Tibial artery (tissue), 4 donors: ENCODE data around the gene ALX3.

Source experiments
- DNase-seq, 2 donors: peaks; one replicate each; pipeline ENCODE4 v3.0.0-alpha.2; 2019
- H3K27ac ChIP-seq, 2 donors: fragments of 200-600 bp; sonication (generic) in 1 of 2; 1 replicate in 1 of 2; 2 replicates in 1 of 2; pipeline ENCODE4 v1.5.1; 2018 to 2019; ENCODE audit warnings: mild to moderate bottlenecking in 1 of 2
- H3K27me3 ChIP-seq, 2 donors: fragments of 200-600 bp; sonication (generic) in 1 of 2; one replicate each; pipeline versions ENCODE4 v1.5.1 to v1.6.0; 2016 to 2019
- H3K36me3 ChIP-seq, 3 donors: fragments of 200-600 bp; sonication (generic) in 2 of 3; one replicate each; pipeline ENCODE4 v1.5.1; 2016 to 2019; ENCODE audit warnings: mild to moderate bottlenecking in 2 of 3
- H3K4me1 ChIP-seq, 4 donors: fragments of 200-600 bp; sonication (generic) in 2 of 4; 1 replicate in 3 of 4; 2 replicates in 1 of 4; pipeline ENCODE4 v1.5.1; 2016 to 2019
- H3K4me3 ChIP-seq, 2 donors: fragments of 200-600 bp; sonication (generic) in 1 of 2; 1 replicate in 1 of 2; 2 replicates in 1 of 2; pipeline ENCODE4 v1.5.1; 2018 to 2019; ENCODE audit warnings: mild to moderate bottlenecking in 2 of 2
- H3K9me3 ChIP-seq, 3 donors: fragments of 200-600 bp; sonication (generic) in 1 of 3; one replicate each; pipeline ENCODE4 v1.5.1; 2016 to 2019
- CTCF ChIP-seq, 2 experiments: fragments of 200-600 bp in 1 of 2; fragments of 450-650 bp in 1 of 2; IDR thresholded peaks; one replicate each; pipeline ENCODE4 v1.5.1; 2017 to 2019; ENCODE audit warnings: antibody characterized with exemption in 2 of 2, mild to moderate bottlenecking in 1 of 2, moderate library complexity in 1 of 2
- intact Hi-C: fragments of 100-400 bp; cut with DNase I; formaldehyde crosslinking; loops from one replicate; pipeline ENCODE4 v1.15.0; 2023; ENCODE audit warnings: low total_unique reads

ALX3 gene

DNA sequence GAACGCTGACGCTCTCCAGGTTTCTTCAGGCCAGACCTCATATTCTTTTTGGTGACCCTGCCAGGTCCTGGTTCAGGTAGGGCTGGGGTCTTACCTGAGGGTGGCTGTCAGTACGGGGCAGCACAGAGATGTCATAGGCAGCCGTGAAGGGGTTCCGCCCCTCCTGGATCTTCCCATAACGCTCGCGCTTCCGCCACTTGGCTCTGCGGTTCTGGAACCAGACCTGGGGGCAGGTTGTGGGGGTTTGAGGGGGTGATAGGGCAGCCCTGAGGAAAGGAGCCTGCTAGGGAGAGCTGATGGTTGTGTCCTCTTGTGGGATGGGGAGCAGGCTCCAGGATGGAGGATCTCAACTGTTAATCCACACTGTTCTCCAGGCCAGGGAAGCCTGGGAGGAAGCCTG lies 9.1 kb downstream of the ALX3 start:
- Histone ChIP-seq H3K9me3 (no peaks in the 10 kb centered on the region), H3K4me1 (peaks cover 0 to 5% (median 0%) of the 10 kb centered on the region in 4 donors), H3K4me3 (no peak overlapping the region), H3K36me3 (peaks cover 20 to 49% (median 21%) of the 10 kb centered on the region in 3 donors), H3K27me3 (no peaks in the 10 kb centered on the region), H3K27ac (no peak overlapping the region)
- no peak for TF ChIP-seq CTCF (IDR thresholded peaks at IDR 0.05)
- no peak for DNase-seq
- intact Hi-C loops: no loop called here

DNA sequence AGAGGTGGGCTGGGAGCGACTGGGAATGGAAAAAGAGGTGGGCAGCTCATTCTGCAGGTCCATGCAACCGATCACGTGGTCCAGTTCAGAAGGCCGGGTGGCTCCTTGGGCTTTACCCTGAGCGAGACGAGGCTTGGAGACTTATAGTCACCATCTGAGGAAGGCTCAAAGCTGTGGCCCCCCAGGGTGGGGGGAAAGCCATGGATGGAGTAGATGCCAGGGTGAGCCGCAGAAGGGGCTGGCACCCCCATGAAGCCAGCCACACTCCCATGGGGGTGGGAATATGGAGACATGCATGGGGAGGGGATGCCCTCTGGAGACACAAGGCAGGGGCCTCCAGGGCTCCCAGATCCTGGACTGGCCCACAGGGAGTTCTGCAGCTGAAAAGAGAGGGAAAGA lies 9.8 kb downstream of the ALX3 start:
- no peak for DNase-seq
- Histone ChIP-seq H3K9me3 (no peaks in the 10 kb centered on the region), H3K27ac (no peak overlapping the region), H3K4me1 (peaks cover 0 to 5% (median 0%) of the 10 kb centered on the region in 4 donors), H3K27me3 (no peaks in the 10 kb centered on the region), H3K36me3 (peaks cover 25 to 55% (median 27%) of the 10 kb centered on the region in 3 donors), H3K4me3 (no peak overlapping the region)
- intact Hi-C loops: no loop called here
- no peak for TF ChIP-seq CTCF (IDR thresholded peaks at IDR 0.05)

GRCh38 chr1:110060034-110060661 lies 10.3 kb downstream of the ALX3 start:
- intact Hi-C loops: no loop called here
- no peak overlapping the region for H3K4me3 ChIP-seq
- H3K27me3 ChIP-seq: no peaks in the 10 kb centered on the region
- no peaks in the 10 kb centered on the region for H3K9me3 ChIP-seq
- DNase-seq: no peak
- H3K27ac ChIP-seq: no peak overlapping the region
- TF ChIP-seq CTCF (IDR thresholded peaks at IDR 0.05): peak; percentile 35 to 47
- H3K36me3 ChIP-seq: peaks cover 30 to 60% (median 31%) of the 10 kb centered on the region in 3 donors
- peaks cover 0 to 5% (median 0%) of the 10 kb centered on the region in 4 donors for H3K4me1 ChIP-seq

GRCh38 chr1:110059133-110059863 lies 11.2 kb downstream of the ALX3 start:
- H3K27ac ChIP-seq: no peak overlapping the region
- peaks cover 0 to 5% (median 0%) of the 10 kb centered on the region in 4 donors for H3K4me1 ChIP-seq
- H3K36me3 ChIP-seq: peaks cover 39 to 69% (median 39%) of the 10 kb centered on the region in 3 donors
- H3K9me3 ChIP-seq: no peaks in the 10 kb centered on the region
- no peaks in the 10 kb centered on the region for H3K27me3 ChIP-seq
- no peak for DNase-seq
- intact Hi-C loops: no loop called here
- H3K4me3 ChIP-seq: no peak overlapping the region
- no peak for TF ChIP-seq CTCF (IDR thresholded peaks at IDR 0.05)

GRCh38 chr1:110058591-110058990 lies 11.9 kb downstream of the ALX3 start:
- Histone ChIP-seq H3K27ac (no peak overlapping the region), H3K4me3 (no peak overlapping the region), H3K27me3 (no peaks in the 10 kb centered on the region), H3K4me1 (peaks cover 0 to 5% (median 0%) of the 10 kb centered on the region in 4 donors), H3K9me3 (no peaks in the 10 kb centered on the region), H3K36me3 (peaks cover 44 to 76% (median 46%) of the 10 kb centered on the region in 3 donors)
- DNase-seq: no peak
- no peak for TF ChIP-seq CTCF (IDR thresholded peaks at IDR 0.05)
- intact Hi-C loops: no loop called here
